ENCODE measurements around the gene WDR1. TPM values are rescaled to one million over a fixed set of nuclear protein-coding genes. Genes with fewer than 3 reads are reported as not detected.

The WDR1 gene
- total RNA-seq, 1 experiment from 2014 or later = 383 TPM

- in situ Hi-C loops (cut with HindIII; ENCODE audit: low sequenced_read_pairs) = no loop called here
- DNase-seq (ENCODE audit: low spot score) = no peak
These were observed 11.2 kb downstream of the WDR1 start for GRCh38 chr4:10105421-10105820.

GRCh38 chr4:10104991-10105276 is 11.7 kb downstream of the WDR1 start:
- no peak for DNase-seq (ENCODE audit: low spot score)
- in situ Hi-C loops (cut with HindIII; ENCODE audit: low sequenced_read_pairs) = no loop called here

GRCh38 chr4:10104211-10104990 is 12.2 kb downstream of the WDR1 start:
- DNase-seq (ENCODE audit: low spot score) = no peak
- in situ Hi-C loops (cut with HindIII; ENCODE audit: low sequenced_read_pairs) = no loop called here

- no peak for DNase-seq (ENCODE audit: low spot score)
- in situ Hi-C loops (cut with HindIII; ENCODE audit: low sequenced_read_pairs) = no loop called here
These were observed 13.9 kb downstream of the WDR1 start for GRCh38 chr4:10102474-10103332.

GRCh38 chr4:10101671-10102473 is 14.7 kb downstream of the WDR1 start:
- DNase-seq (ENCODE audit: low spot score) = peak; percentile 60
- in situ Hi-C loops (cut with HindIII; ENCODE audit: low sequenced_read_pairs) = no loop called here

- in situ Hi-C loops (cut with HindIII; ENCODE audit: low sequenced_read_pairs) = no loop called here
- no peak for DNase-seq (ENCODE audit: low spot score)
These were observed 15.8 kb downstream of the WDR1 start for GRCh38 chr4:10100734-10101216.

- in situ Hi-C loops (cut with HindIII; ENCODE audit: low sequenced_read_pairs) = no loop called here
- DNase-seq (ENCODE audit: low spot score) = no peak
These were observed 16.9 kb downstream of the WDR1 start for GRCh38 chr4:10099499-10100325.

GRCh38 chr4:10098780-10099160 is 17.8 kb downstream of the WDR1 start:
- in situ Hi-C loops (cut with HindIII; ENCODE audit: low sequenced_read_pairs) = no loop called here
- DNase-seq (ENCODE audit: low spot score) = no peak

- DNase-seq (ENCODE audit: low spot score) = no peak
These were observed 18.5 kb downstream of the WDR1 start for GRCh38 chr4:10097906-10098779.

GRCh38 chr4:10096978-10097335 is 19.6 kb downstream of the WDR1 start:
- in situ Hi-C loops (cut with HindIII; ENCODE audit: low sequenced_read_pairs) = no loop called here
- DNase-seq (ENCODE audit: low spot score) = no peak

More at GRCh38 chr4:10097906-10098779, 18.5 kb downstream of the WDR1 start:
- in situ Hi-C loops (cut with HindIII; ENCODE audit: low sequenced_read_pairs) = no loop called here

- in situ Hi-C loops (cut with HindIII; ENCODE audit: low sequenced_read_pairs) = no loop called here
- no peak for DNase-seq (ENCODE audit: low spot score)
These were observed 20.2 kb downstream of the WDR1 start for GRCh38 chr4:10096201-10096977.

GRCh38 chr4:10095296-10095991 is 21.2 kb downstream of the WDR1 start:
- in situ Hi-C loops (cut with HindIII; ENCODE audit: low sequenced_read_pairs) = no loop called here
- no peak for DNase-seq (ENCODE audit: low spot score)

- in situ Hi-C loops (cut with HindIII; ENCODE audit: low sequenced_read_pairs) = no loop called here
- no peak for DNase-seq (ENCODE audit: low spot score)
These were observed 21.8 kb downstream of the WDR1 start for GRCh38 chr4:10094841-10095240.

GRCh38 chr4:10093801-10094552 is 22.6 kb downstream of the WDR1 start:
- in situ Hi-C loops (cut with HindIII; ENCODE audit: low sequenced_read_pairs) = no loop called here
- DNase-seq (ENCODE audit: low spot score) = no peak

- DNase-seq (ENCODE audit: low spot score) = no peak
- in situ Hi-C loops (cut with HindIII; ENCODE audit: low sequenced_read_pairs) = no loop called here
These were observed 23.4 kb downstream of the WDR1 start for GRCh38 chr4:10093271-10093621.
